Right lobe of liver (tissue), 4 donors: ENCODE measurements around the gene COLEC12.

Source experiments
- CTCF ChIP-seq, 4 donors: fragments of 200-600 bp in 3 of 4; fragments of 450-650 bp in 1 of 4; IDR thresholded peaks; one replicate each; pipeline versions ENCODE4 v1.5.1 to v1.8.0; 2016 to 2022; ENCODE audit warnings: antibody characterized with exemption in 4 of 4, mild to moderate bottlenecking in 2 of 4
- POLR2A ChIP-seq: fragments of 450-650 bp; IDR thresholded peaks from one replicate; pipeline ENCODE4 v1.6.1; 2017; ENCODE audit warnings: antibody characterized with exemption, mild to moderate bottlenecking
- donor health status: DM: no; HTN: no; CAD: no.
- donor health status: DM: no; HTN: no; CAD: no.
- donor health status: DM: no; HTN: yes; CAD: no.

GRCh38 chr18:407626-408224, 92.8 kb downstream of the COLEC12 start:
- TF ChIP-seq CTCF (IDR thresholded peaks at IDR 0.05) (no peak), POLR2A (no peak)
